Measurements from ENCODE around the gene CDX1.

The CDX1 gene

GRCh38 chr5:150203832-150204589 lies 37.4 kb downstream of the CDX1 start:
- no peak for DNase-seq (ENCODE audit: low read depth in 3 of 3, low spot score in 1 of 3)

- no peak for DNase-seq (ENCODE audit: low read depth in 3 of 3, low spot score in 1 of 3)
These were observed 38.0 kb downstream of the CDX1 start for GRCh38 chr5:150204590-150204960.

- no peak for DNase-seq (ENCODE audit: low read depth in 3 of 3, low spot score in 1 of 3)
These were observed 39.7 kb downstream of the CDX1 start for GRCh38 chr5:150206098-150206778.

GRCh38 chr5:150206779-150207115 lies 40.2 kb downstream of the CDX1 start:
- no peak for DNase-seq (ENCODE audit: low read depth in 3 of 3, low spot score in 1 of 3)

- DNase-seq (ENCODE audit: low read depth in 3 of 3, low spot score in 1 of 3), result no peak
These were observed 41.9 kb downstream of the CDX1 start for GRCh38 chr5:150208187-150209098.

GRCh38 chr5:150209099-150209635 lies 42.6 kb downstream of the CDX1 start:
- no peak for DNase-seq (ENCODE audit: low read depth in 3 of 3, low spot score in 1 of 3)

GRCh38 chr5:150210644-150211043 lies 44.1 kb downstream of the CDX1 start:
- no peak for DNase-seq (ENCODE audit: low read depth in 3 of 3, low spot score in 1 of 3)

GRCh38 chr5:150211156-150212030 lies 44.8 kb downstream of the CDX1 start:
- DNase-seq (ENCODE audit: low read depth in 3 of 3, low spot score in 1 of 3), result no peak

- no peak for DNase-seq (ENCODE audit: low read depth in 3 of 3, low spot score in 1 of 3)
These were observed 47.0 kb downstream of the CDX1 start for GRCh38 chr5:150213530-150213929.

- DNase-seq (ENCODE audit: low read depth in 3 of 3, low spot score in 1 of 3), result no peak
These were observed 47.7 kb downstream of the CDX1 start for GRCh38 chr5:150214289-150214688.

- no peak for DNase-seq (ENCODE audit: low read depth in 3 of 3, low spot score in 1 of 3)
These were observed 49.7 kb downstream of the CDX1 start for GRCh38 chr5:150215979-150216944.

- no peak for DNase-seq (ENCODE audit: low read depth in 3 of 3, low spot score in 1 of 3)
These were observed 50.5 kb downstream of the CDX1 start for GRCh38 chr5:150217038-150217437.

- peak; percentile 32 to 66 (median 53) for DNase-seq (ENCODE audit: low read depth in 3 of 3, low spot score in 1 of 3)
These were observed 51.5 kb downstream of the CDX1 start for GRCh38 chr5:150217873-150218692.

- DNase-seq (ENCODE audit: low read depth in 3 of 3, low spot score in 1 of 3), result no peak
These were observed 52.1 kb downstream of the CDX1 start for GRCh38 chr5:150218693-150219035.

- no peak for DNase-seq (ENCODE audit: low read depth in 3 of 3, low spot score in 1 of 3)
These were observed 52.6 kb downstream of the CDX1 start for GRCh38 chr5:150219142-150219541.

GRCh38 chr5:150219861-150220260 lies 53.3 kb downstream of the CDX1 start:
- no peak for DNase-seq (ENCODE audit: low read depth in 3 of 3, low spot score in 1 of 3)

GRCh38 chr5:150221471-150221870 lies 54.9 kb downstream of the CDX1 start:
- no peak for DNase-seq (ENCODE audit: low read depth in 3 of 3, low spot score in 1 of 3)

- no peak for DNase-seq (ENCODE audit: low read depth in 3 of 3, low spot score in 1 of 3)
These were observed 56.3 kb downstream of the CDX1 start for GRCh38 chr5:150222906-150223305.

GRCh38 chr5:150223474-150223873 lies 56.9 kb downstream of the CDX1 start:
- DNase-seq (ENCODE audit: low read depth in 3 of 3, low spot score in 1 of 3), result no peak
